Mucosa of rectum (tissue), 2 donors: ENCODE measurements around the gene KDM5A.

Experiments
- H3K27ac ChIP-seq, 2 donors: one replicate each; pipeline ENCODE4 v1.7.0; 2013; ENCODE audit warnings: inconsistent platforms in 2 of 2, low read depth in 2 of 2, low read length in 2 of 2
- H3K27me3 ChIP-seq, 2 donors: one replicate each; pipeline ENCODE4 v1.7.0; 2013; ENCODE audit warnings: low read length in 2 of 2; ENCODE audit not compliant: control insufficient read depth in 2 of 2, insufficient read depth in 2 of 2
- H3K36me3 ChIP-seq, 2 donors: one replicate each; pipeline ENCODE4 v1.7.0; 2013; ENCODE audit warnings: low read length in 2 of 2; ENCODE audit not compliant: control insufficient read depth in 2 of 2, insufficient read depth in 2 of 2
- H3K4me1 ChIP-seq, 2 donors: one replicate each; pipeline ENCODE4 v1.7.0; 2013; ENCODE audit warnings: low read length in 2 of 2, mild to moderate bottlenecking in 1 of 2; ENCODE audit not compliant: control insufficient read depth in 2 of 2, insufficient read depth in 2 of 2
- H3K4me3 ChIP-seq, 2 donors: one replicate each; pipeline ENCODE4 v1.7.0; 2013; ENCODE audit warnings: low read length in 2 of 2
- H3K9ac ChIP-seq, 2 donors: one replicate each; pipeline ENCODE4 v1.7.0; 2013; ENCODE audit warnings: low read length in 2 of 2, low read depth in 1 of 2, mild to moderate bottlenecking in 1 of 2
- H3K9me3 ChIP-seq, 2 donors: one replicate each; pipeline ENCODE4 v1.7.0; 2013; ENCODE audit warnings: low read length in 2 of 2; ENCODE audit not compliant: control insufficient read depth in 2 of 2
- donor health status: healthy.
- donor health status: Normal muscosa, but diverticular disease.

The KDM5A gene

GRCh38 chr12:337039-337438 is 52.1 kb downstream of the KDM5A start:
- peaks cover 31 to 49% of the 10 kb centered on the region in 2 donors for H3K36me3 ChIP-seq
- no peak overlapping the region for H3K9ac ChIP-seq
- no peaks in the 10 kb centered on the region for H3K4me1 ChIP-seq
- H3K9me3 ChIP-seq = no peaks in the 10 kb centered on the region
- H3K27me3 ChIP-seq = no peaks in the 10 kb centered on the region
- no peak overlapping the region for H3K4me3 ChIP-seq
- no peak overlapping the region for H3K27ac ChIP-seq

DNA sequence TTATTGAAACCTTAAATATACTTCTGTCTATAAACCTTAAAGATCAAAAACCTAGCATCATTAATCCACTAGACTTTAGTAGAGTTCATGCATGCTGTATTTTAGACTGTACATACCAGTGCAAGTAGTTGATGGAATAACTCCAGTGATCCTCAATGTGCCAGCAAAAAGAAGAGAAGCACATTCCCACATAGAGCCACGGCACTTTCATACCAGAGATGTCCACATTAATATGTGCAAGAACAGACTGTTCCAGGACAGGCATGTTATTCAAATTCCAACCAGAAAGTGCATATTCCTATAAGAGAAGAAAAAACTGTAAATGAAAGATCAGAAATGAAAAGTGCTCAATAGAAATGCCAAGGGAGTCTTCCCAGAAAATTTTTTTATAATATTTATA is 55.0 kb downstream of the KDM5A start:
- no peak overlapping the region for H3K9ac ChIP-seq
- no peaks in the 10 kb centered on the region for H3K9me3 ChIP-seq
- no peak overlapping the region for H3K27ac ChIP-seq
- no peak overlapping the region for H3K4me3 ChIP-seq
- no peaks in the 10 kb centered on the region for H3K27me3 ChIP-seq
- H3K4me1 ChIP-seq = no peaks in the 10 kb centered on the region
- peaks cover 44 to 49% of the 10 kb centered on the region in 2 donors for H3K36me3 ChIP-seq

- Histone ChIP-seq H3K4me1 (no peaks in the 10 kb centered on the region), H3K27ac (no peak overlapping the region), H3K4me3 (no peak overlapping the region), H3K9me3 (no peaks in the 10 kb centered on the region), H3K36me3 (peaks cover 51 to 57% of the 10 kb centered on the region in 2 donors), H3K27me3 (no peaks in the 10 kb centered on the region), H3K9ac (no peak overlapping the region)
Measured at GRCh38 chr12:332581-333205, 56.4 kb downstream of the KDM5A start.

DNA sequence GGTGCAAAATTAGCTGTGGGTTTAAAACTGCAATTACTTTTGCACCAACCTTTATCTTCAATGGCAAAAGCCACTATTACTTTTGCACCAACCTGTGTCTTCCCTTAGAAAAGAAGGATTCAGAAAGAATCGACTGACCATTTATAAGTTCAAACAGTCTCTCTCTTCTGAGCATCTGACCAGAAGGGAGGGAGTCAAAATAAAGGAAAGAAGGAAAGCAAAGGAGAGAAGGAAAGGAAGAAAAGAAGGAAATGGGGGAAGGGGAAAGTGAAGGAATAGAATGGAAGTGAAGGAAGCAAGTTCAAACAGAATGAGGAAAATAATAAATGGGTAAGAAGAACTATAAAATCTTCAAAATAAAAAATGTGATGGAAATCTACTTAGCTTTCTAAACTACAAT is 57.8 kb downstream of the KDM5A start:
- H3K4me3 ChIP-seq = no peak overlapping the region
- no peaks in the 10 kb centered on the region for H3K4me1 ChIP-seq
- H3K27me3 ChIP-seq = no peaks in the 10 kb centered on the region
- no peaks in the 10 kb centered on the region for H3K9me3 ChIP-seq
- no peak overlapping the region for H3K27ac ChIP-seq
- peaks cover 45 to 57% of the 10 kb centered on the region in 2 donors for H3K36me3 ChIP-seq
- H3K9ac ChIP-seq = no peak overlapping the region

DNA sequence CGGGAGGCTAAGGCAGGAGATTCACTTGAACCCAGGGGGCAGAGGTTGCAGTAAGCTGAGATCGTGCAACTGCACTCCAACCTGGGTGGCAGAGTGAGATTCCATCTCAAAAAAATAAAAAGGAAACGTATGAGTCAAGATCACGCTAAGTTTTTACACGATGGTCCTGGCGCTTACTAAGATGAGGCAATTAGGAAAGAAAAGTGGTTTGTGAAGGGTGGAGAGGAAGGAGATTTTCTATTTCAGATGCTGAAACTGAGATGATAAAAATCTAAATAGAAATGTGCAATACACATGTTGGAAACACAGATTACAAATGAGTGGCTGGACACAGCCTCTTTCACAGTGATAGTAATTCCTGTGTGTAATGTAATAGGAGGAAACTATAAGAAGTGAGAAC is 63.2 kb downstream of the KDM5A start:
- Histone ChIP-seq H3K4me3 (no peak overlapping the region), H3K27me3 (no peaks in the 10 kb centered on the region), H3K9ac (no peak overlapping the region), H3K27ac (no peak overlapping the region), H3K36me3 (peaks cover 61 to 65% of the 10 kb centered on the region in 2 donors), H3K4me1 (no peaks in the 10 kb centered on the region), H3K9me3 (no peaks in the 10 kb centered on the region)

DNA sequence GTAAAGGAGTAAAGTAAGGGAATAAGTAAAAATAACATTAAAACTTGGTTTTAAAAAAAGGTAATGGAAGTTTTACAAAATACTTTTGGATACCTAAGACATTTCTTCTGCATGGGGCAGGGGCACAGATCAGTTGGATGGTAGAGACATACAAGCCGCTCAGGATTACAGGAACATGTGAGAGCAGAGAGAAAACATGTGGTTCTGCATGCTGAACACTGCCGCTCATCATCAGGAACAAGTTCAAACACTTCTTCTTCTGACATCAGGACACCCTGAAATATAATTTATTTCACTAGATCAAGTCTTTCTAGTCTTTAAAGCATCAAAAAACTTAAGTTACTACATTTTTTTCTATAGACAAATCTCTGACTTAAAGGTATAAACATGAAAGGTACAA is 65.6 kb downstream of the KDM5A start:
- H3K4me3 ChIP-seq = no peak overlapping the region
- no peaks in the 10 kb centered on the region for H3K4me1 ChIP-seq
- no peak overlapping the region for H3K9ac ChIP-seq
- H3K9me3 ChIP-seq = no peaks in the 10 kb centered on the region
- no peaks in the 10 kb centered on the region for H3K27me3 ChIP-seq
- H3K36me3 ChIP-seq = peaks cover 72 to 81% of the 10 kb centered on the region in 2 donors
- H3K27ac ChIP-seq = no peak overlapping the region

- H3K9ac ChIP-seq = no peak overlapping the region
- peaks cover 79 to 91% of the 10 kb centered on the region in 2 donors for H3K36me3 ChIP-seq
- H3K9me3 ChIP-seq = no peaks in the 10 kb centered on the region
- H3K27me3 ChIP-seq = no peaks in the 10 kb centered on the region
- H3K27ac ChIP-seq = no peak overlapping the region
- H3K4me1 ChIP-seq = no peaks in the 10 kb centered on the region
- no peak overlapping the region for H3K4me3 ChIP-seq
Measured at GRCh38 chr12:321606-322326, 67.4 kb downstream of the KDM5A start.

DNA sequence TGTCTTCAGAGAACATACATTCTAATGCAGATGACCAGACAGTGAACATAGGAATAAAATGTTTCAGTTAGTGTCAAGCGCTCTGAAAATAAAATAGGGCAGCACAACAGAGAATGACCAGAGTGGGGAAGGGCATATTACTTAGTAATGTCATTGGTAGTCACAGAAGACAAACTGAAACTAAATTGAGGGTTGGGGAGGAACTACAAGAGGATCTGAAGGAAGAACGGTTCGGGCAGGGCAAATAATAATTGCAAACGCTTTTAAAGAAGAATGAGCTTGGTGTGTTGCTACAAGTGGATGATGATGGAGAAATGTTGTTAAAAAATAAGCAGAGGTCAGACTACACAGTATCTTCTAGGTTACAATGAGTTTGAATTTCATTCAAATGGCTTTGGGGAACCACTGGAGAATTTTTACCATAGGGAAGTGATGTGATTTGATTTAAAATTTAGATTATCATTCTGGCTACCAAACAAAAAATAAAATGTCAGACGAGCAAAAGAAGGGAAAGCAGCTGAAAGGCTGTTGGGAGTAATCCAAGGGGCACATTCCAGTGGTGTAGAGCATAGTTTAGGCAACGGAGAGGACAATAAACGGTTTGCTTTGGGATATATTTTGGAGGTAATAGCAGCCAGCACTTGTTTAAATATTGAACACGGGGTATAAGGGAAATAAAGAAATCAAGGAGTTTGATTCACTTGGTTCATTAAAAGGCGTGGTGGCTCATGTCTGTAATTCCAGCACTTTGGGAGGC is 70.2 kb downstream of the KDM5A start:
- Histone ChIP-seq H3K27me3 (no peaks in the 10 kb centered on the region), H3K4me1 (no peaks in the 10 kb centered on the region), H3K36me3 (peaks cover 81 to 87% of the 10 kb centered on the region in 2 donors), H3K9ac (no peak overlapping the region), H3K9me3 (no peaks in the 10 kb centered on the region), H3K27ac (no peak overlapping the region), H3K4me3 (no peak overlapping the region)

DNA sequence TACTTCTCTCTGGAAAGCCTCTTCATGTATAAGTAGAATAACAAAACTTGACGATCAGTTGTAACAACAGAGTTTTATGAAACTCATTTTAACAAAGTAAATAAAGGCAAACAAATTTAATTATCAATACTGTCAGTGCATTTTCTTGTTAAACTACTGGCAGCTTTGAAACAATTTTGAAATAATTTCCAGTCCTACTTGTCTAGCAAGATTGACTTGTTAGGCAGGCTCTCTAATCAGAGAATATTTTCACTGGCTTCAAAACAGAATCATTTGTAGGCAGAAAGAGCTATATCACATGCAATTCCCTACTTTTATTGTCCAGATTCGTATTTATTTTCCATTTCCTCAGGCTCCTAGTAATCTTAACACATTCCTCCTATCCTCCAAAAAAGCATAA is 80.6 kb downstream of the KDM5A start:
- H3K9ac ChIP-seq = no peak overlapping the region
- H3K4me1 ChIP-seq = no peaks in the 10 kb centered on the region
- no peak overlapping the region for H3K27ac ChIP-seq
- H3K4me3 ChIP-seq = no peak overlapping the region
- H3K9me3 ChIP-seq = no peaks in the 10 kb centered on the region
- no peaks in the 10 kb centered on the region for H3K27me3 ChIP-seq
- H3K36me3 ChIP-seq = peaks cover 80 to 84% of the 10 kb centered on the region in 2 donors

GRCh38 chr12:307406-307805 is 81.7 kb downstream of the KDM5A start:
- H3K36me3 ChIP-seq = peaks cover 78% of the 10 kb centered on the region in 2 donors
- no peaks in the 10 kb centered on the region for H3K9me3 ChIP-seq
- H3K9ac ChIP-seq = no peak overlapping the region
- H3K4me1 ChIP-seq = no peaks in the 10 kb centered on the region
- H3K27ac ChIP-seq = no peak overlapping the region
- H3K4me3 ChIP-seq = no peak overlapping the region
- H3K27me3 ChIP-seq = no peaks in the 10 kb centered on the region
